Measurements from ENCODE around the gene CERS1.

The CERS1 gene, protein sequence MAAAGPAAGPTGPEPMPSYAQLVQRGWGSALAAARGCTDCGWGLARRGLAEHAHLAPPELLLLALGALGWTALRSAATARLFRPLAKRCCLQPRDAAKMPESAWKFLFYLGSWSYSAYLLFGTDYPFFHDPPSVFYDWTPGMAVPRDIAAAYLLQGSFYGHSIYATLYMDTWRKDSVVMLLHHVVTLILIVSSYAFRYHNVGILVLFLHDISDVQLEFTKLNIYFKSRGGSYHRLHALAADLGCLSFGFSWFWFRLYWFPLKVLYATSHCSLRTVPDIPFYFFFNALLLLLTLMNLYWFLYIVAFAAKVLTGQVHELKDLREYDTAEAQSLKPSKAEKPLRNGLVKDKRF

DNA sequence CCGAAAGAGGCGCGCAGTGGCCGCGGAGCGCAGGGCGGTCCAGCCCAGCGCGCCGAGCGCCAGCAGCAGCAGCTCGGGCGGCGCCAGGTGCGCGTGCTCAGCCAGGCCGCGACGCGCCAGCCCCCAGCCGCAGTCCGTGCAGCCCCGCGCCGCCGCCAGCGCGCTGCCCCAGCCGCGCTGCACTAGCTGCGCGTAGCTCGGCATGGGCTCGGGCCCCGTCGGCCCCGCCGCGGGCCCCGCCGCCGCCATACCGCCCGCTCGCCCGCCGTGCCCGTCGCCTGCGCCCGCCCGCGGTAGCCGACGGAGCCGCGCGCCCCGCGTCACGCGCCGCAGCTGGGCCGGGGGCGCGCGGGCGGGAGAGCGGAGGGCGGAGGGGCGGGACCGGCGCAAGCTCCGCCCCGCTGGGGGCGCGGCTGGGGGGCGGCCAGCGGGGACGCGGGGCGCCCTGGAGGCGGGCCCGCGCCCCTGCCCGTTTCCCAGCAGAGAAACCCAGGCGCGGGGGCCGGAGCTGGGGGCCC is at the start of gene CERS1:
TSS of gene CERS1 (minus strand) at position 335 of the 518 bp plus-strand sequence. CDS start at position 249, 86 bp downstream.
- DNase-seq (ENCODE audit: low spot score) = no peak

DNA sequence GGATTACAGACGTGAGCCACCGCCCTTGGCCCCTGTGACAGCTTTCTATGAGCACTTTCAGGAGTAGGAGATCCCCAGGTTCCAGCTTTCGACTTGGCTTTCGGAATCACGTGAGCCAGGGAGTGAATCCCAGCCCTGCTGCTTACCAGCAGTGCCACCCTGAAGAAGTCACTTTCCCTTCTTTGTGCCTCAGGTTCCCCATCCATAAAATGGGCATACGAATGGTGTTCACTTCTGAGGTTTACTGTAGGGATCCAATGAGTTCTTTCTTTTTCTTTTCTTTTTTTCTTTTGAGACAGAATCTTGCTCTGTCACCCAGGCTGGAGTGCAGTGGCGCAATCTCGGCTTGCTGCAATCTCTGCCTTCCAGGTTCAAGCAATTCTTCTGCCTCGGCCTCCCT is 49.3 kb upstream of the CERS1 start:
- DNase-seq (ENCODE audit: low spot score) = no peak

DNA sequence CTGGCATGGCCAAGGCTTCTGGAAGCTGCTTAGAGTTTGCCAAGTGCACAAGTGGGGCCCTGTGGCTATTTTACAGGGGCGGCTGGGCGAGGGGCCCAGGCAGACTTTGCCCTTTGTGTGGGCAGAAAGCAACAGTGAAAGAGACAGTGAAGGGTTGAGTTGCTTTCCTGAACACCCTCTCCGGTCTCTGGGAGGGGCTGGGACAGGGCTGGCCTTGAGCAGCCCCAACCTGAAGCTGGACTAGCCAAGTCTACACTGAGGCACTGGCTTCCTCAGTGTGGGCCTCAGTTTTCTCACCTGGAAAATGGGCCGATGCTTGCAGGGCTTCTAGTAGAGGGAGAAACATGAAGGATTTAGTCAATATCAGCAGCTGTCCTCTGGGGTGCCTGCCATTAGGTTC is 47.5 kb upstream of the CERS1 start:
- DNase-seq (ENCODE audit: low spot score) = no peak

DNA sequence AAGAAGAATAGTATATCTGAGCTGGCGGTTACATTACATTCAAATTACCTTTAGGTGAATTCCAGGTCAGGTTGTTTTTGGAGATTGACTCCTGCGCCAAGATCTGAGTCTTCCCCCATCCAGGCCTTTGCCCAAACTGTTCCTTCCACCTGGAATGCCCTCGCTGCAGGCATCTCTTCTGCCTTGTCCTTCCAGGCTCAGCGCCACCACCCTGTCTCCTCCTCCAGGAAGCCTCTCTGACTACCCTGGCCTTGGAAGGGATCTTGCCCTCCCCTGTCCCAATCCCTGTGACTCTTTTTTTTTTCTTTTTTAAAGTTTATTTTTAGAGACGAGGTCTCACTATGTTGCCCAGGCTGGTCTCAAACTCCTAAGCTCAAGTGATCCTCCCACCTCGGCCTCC is 46.7 kb upstream of the CERS1 start:
- no peak for DNase-seq (ENCODE audit: low spot score)

- no peak for DNase-seq (ENCODE audit: low spot score)
Measured at GRCh38 chr19:18941628-18942354, 45.8 kb upstream of the CERS1 start.

DNA sequence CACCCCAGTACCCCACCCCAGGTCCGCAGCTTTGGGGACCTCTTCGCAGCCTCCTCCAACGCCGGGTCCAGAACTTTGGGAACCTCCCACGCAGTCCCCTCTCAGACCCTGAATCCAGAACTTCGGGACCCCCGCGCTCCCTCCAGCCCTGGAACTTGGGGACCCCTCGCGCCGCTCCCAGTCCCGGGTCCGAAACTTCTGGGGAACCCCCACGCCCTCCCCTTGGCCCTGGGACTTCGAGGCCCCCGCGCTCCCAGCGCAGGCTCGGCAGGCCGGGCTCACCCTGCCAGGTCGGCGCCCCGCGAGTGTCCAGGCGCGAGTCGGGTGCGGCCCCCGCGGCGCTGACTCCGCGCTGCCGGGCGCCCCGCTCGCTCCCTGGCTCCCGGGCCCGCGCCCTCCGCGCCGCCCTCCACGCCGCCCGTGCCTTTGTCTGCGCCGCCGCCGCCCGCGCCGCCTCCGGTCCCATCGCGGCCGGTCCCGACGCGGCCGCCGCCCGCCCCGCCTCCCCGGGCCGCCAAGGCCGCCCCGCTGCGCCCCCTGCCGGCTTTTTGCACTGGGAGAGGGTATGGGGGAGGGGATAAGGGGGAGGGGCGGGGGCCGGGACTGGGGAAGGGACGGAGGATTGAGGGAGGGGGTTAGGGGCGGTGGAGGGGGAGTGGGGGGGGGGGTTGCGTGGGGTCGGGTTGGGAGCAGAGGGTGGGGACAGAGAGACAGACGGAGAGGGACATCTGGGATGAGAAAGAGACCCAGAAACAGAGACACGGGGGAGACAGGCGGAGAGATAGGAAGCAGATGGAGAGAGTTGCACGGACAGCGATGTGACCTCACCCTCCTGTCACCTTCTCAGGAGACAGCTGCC is 45.0 kb upstream of the CERS1 start, which contains the start of gene HOMER3:
TSS of gene HOMER3 (minus strand) at position 449 of the 859 bp plus-strand sequence. CDS start 2,235 bp downstream, outside the sequence.
- peak; percentile 73 for DNase-seq (ENCODE audit: low spot score)

DNA sequence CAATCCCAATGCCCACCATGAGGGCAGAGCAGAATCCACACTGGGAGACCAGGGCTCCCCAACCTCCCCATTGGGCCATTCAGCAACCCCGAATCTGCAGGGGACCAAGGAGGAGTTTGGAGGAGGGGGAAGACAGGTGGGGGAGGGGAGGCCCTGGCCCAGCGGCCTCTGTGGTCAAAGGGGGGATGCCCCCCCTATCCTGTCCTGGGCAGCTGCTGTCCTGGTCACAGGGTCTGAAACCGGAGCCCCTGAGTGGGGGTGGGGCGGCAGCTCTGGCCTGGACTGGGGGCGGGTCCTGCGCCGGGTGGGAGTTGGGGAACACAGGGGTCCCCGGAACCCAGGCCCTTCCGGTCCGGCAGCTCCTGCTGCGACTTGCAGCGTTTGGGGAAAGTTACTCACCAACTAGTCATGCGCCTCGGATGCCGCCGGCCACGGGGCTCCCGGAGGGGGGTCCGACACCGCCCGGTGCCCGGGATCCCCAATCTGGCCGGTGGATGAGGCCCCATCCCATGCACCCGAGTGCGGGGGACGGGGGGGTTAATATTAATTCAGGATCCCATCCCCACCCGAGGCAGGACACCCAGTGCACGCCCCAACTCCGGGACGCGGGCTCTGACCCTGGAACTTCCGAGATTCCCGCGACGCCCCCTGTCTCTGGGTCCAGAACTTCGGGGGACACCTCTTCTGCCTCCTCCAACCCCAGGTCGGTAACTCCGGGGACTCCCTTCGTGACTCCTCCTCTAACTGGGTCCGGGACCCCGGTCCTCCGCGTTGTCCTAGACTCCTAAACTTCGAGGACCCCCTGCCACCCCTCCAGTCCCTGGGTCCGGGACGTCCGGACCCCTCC is 44.2 kb upstream of the CERS1 start:
- peak; percentile 31 for DNase-seq (ENCODE audit: low spot score)

DNA sequence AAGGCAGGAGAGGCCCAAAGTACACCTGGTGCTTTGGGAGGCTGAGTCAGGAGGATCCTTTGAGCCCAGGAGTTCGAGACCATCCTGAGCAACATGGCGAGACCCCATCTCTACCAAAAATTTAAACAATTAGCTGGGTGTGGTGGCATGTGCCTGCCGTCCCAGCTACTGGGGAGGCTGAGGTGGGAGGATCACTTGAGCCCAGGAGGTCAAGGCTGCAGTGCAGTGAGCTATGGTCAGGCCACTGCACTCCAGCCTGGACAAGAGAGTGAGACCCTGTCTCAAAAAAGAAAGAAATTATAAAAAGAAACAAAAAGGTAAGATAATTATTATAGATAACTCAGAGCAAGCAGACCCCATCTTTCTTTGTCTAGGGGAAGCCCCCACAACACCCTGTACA is 43.2 kb upstream of the CERS1 start:
- no peak for DNase-seq (ENCODE audit: low spot score)

GRCh38 chr19:18933297-18933696 is 37.3 kb upstream of the CERS1 start:
- DNase-seq (ENCODE audit: low spot score) = no peak

DNA sequence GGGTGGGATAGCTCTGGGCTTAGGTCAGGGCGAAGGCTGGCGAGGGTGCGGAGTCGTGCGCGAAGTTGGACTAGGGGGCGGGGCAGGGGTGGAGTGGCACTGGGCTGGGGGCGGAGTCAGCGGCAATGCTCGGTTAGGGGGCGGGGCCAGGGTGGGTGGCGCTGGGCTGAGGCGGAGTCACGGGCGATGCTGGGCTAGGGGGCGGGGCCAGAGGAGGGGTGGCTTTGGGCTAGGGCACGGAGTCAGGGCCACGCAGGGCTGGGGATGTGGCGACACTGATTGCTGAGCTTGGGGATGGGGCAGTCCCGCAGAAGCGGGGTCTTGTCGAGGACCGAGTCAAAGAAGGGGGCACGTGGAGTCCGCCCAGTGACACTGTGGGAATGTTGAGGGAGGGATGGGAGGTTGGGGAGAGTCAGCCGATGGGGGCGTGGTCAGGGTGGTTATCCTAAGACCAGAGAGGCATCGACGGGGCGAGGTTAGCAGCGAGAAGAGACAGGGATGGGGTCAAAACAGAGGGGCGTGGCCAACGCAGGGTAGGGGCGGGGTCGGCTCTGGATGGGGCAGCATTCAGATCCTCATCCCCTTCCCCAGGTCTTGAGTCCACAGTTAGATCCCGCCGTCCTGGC is 36.4 kb upstream of the CERS1 start:
- DNase-seq (ENCODE audit: low spot score) = no peak

- no peak for DNase-seq (ENCODE audit: low spot score)
Measured at GRCh38 chr19:18931316-18932162, 35.6 kb upstream of the CERS1 start.

DNA sequence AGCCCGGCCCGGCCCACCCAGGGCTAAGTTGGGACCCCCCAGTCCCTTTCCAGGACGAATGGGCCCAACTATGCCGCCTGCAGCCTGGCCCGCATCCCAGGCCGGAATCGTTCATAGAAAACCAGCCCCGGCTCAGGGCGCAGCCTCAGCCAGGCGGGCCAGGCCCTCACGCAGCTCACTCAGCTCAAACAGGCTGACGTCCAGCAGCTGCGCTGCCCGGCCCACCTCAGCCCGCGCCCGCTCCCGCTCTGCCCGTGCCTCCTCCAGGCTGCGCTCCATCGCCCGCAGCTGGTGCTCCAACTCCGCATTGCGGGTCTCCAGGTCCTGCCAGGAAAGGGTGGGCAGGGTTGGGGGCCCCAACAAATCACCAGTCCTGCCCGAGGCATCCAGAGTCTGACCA is 33.4 kb upstream of the CERS1 start:
- DNase-seq (ENCODE audit: low spot score) = no peak

GRCh38 chr19:18928018-18928805 is 32.3 kb upstream of the CERS1 start:
- no peak for DNase-seq (ENCODE audit: low spot score)

GRCh38 chr19:18924684-18925213 is 28.8 kb upstream of the CERS1 start:
- DNase-seq (ENCODE audit: low spot score) = no peak

- DNase-seq (ENCODE audit: low spot score) = no peak
Measured at GRCh38 chr19:18922228-18922985, 26.4 kb upstream of the CERS1 start.

DNA sequence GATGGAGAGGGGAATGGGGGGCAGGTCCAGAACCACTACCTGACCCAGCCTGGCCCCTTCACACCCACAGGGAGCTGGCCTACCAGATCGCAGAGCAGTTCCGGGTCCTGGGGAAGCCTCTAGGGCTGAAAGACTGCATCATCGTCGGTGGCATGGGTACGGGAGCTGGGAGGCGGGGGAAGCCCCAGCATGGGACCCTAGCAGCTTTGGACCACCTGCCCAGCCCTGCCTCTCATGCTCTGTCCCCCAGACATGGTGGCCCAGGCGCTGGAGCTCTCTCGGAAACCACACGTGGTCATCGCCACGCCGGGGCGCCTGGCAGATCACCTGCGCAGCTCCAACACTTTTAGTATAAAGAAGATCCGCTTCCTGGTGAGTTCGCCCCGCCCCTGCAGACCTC is 25.6 kb upstream of the CERS1 start:
- no peak for DNase-seq (ENCODE audit: low spot score)

- no peak for DNase-seq (ENCODE audit: low spot score)
Measured at GRCh38 chr19:18920400-18920799, 24.4 kb upstream of the CERS1 start.

- no peak for DNase-seq (ENCODE audit: low spot score)
Measured at GRCh38 chr19:18919900-18920214, 23.9 kb upstream of the CERS1 start.

Data from LoVo (cell line).